GM23338 (cell line): ENCODE data around the gene OGDHL. TPM values are rescaled to one million over a fixed set of nuclear protein-coding genes. Genes with fewer than 3 reads are reported as not detected.

Source experiments
- ATAC-seq: fragments of 200-7000 bp; cut with Tn5 transposase; 3 replicates; pipeline ENCODE4 v1.9.1; 2020
- DNase-seq: peaks from one replicate; pipeline ENCODE4 v3.0.0-alpha.2; 2015; ENCODE audit warnings: low spot score
- H2AFZ ChIP-seq: fragments of 200-600 bp; sonication (generic); 2 replicates; pipeline ENCODE4 v1.8.0; 2016; ENCODE audit warnings: antibody characterized with exemption, mild to moderate bottlenecking, moderate library complexity
- H3F3A ChIP-seq: fragments of 200-600 bp; sonication (generic); replicated peaks from 2 replicates; pipeline ENCODE4 v1.8.0; 2017; ENCODE audit warnings: antibody characterized with exemption, mixed run types, low read depth
- H3K27ac ChIP-seq: fragments of 200-600 bp; sonication (generic); 2 replicates; pipeline ENCODE4 v1.6.1; 2016; ENCODE audit warnings: low read depth
- H3K27me3 ChIP-seq: fragments of 200-600 bp; sonication (generic); 2 replicates; pipeline ENCODE4 v1.8.0; 2016; ENCODE audit warnings: mild to moderate bottlenecking, mixed run types, moderate library complexity; ENCODE audit not compliant: insufficient read depth
- H3K36me3 ChIP-seq: fragments of 200-600 bp; sonication (generic); 2 replicates; pipeline ENCODE4 v1.8.0; 2016; ENCODE audit warnings: mild to moderate bottlenecking; ENCODE audit not compliant: insufficient read depth
- H3K4me1 ChIP-seq: fragments of 200-600 bp; sonication (generic); 2 replicates; pipeline ENCODE4 v1.8.0; 2016; ENCODE audit warnings: mild to moderate bottlenecking, moderate library complexity; ENCODE audit not compliant: insufficient read depth
- H3K4me2 ChIP-seq: fragments of 200-600 bp; sonication (generic); 2 replicates; pipeline ENCODE4 v1.7.1; 2017; ENCODE audit warnings: mixed run types
- H3K4me3 ChIP-seq: fragments of 200-600 bp; sonication (generic); 2 replicates; pipeline ENCODE4 v1.6.1; 2016; ENCODE audit warnings: mixed run types
- H3K79me2 ChIP-seq: fragments of 200-600 bp; sonication (generic); replicated peaks from 2 replicates; pipeline ENCODE4 v1.8.0; 2017; ENCODE audit warnings: mild to moderate bottlenecking; ENCODE audit not compliant: insufficient read depth
- H3K9me2 ChIP-seq: fragments of 200-600 bp; sonication (generic); 2 replicates; pipeline ENCODE4 v1.8.0; 2017; ENCODE audit not compliant: insufficient read depth
- H4K20me1 ChIP-seq: fragments of 200-600 bp; sonication (generic); replicated peaks from 2 replicates; pipeline ENCODE4 v1.8.0; 2017; ENCODE audit warnings: mild to moderate bottlenecking; ENCODE audit not compliant: insufficient read depth
- H3K27ac Mint-ChIP-seq: 2 replicates; pipeline ENCODE4 v1.8.0; 2020; ENCODE audit warnings: inconsistent platforms, mild to moderate bottlenecking, moderate library complexity, mixed read lengths
- H3K27me3 Mint-ChIP-seq: 3 replicates; pipeline ENCODE4 v1.8.0; 2022; ENCODE audit warnings: low read depth, mild to moderate bottlenecking, moderate library complexity, mixed read lengths, inconsistent platforms; ENCODE audit not compliant: insufficient read depth, poor library complexity
- H3K36me3 Mint-ChIP-seq: 3 replicates; pipeline ENCODE4 v1.8.0; 2021; ENCODE audit warnings: low read depth, mild to moderate bottlenecking, inconsistent platforms, moderate library complexity, mixed read lengths
- H3K4me1 Mint-ChIP-seq: 3 replicates; pipeline ENCODE4 v1.8.0; 2020; ENCODE audit warnings: mild to moderate bottlenecking, inconsistent platforms, mixed read lengths
- H3K4me3 Mint-ChIP-seq: 3 replicates; pipeline ENCODE4 v1.8.0; 2021; ENCODE audit warnings: moderate library complexity, mild to moderate bottlenecking, inconsistent platforms, mixed read lengths
- H3K9me3 Mint-ChIP-seq: 3 replicates; pipeline ENCODE4 v1.8.0; 2020; ENCODE audit warnings: moderate library complexity, mild to moderate bottlenecking, inconsistent platforms, mixed read lengths
- CTCF ChIP-seq, 2 experiments: fragments of 200-600 bp in 1 of 2; sonication (generic) in 1 of 2; conservative IDR thresholded peaks; 2 replicates each; pipeline versions ENCODE4 v1.5.1 to v1.6.1; 2016 to 2017; ENCODE audit warnings: antibody characterized with exemption in 2 of 2, low read depth in 2 of 2, mild to moderate bottlenecking in 2 of 2, moderate library complexity in 1 of 2
- ETS1 ChIP-seq: IDR thresholded peaks from 2 replicates; pipeline ENCODE4 v1.6.1; 2016; ENCODE audit warnings: antibody characterized with exemption
- EZH2phosphoT487 ChIP-seq: fragments of 200-600 bp; sonication (generic); IDR thresholded peaks from one replicate; pipeline ENCODE4 v1.8.1; 2018; ENCODE audit warnings: antibody characterized with exemption; ENCODE audit not compliant: unreplicated experiment
- JUNB ChIP-seq: IDR thresholded peaks from one replicate; pipeline ENCODE4 v1.6.1; 2016; ENCODE audit warnings: antibody characterized with exemption; ENCODE audit not compliant: unreplicated experiment
- STAT1 ChIP-seq: IDR thresholded peaks from one replicate; pipeline ENCODE4 v1.6.1; 2016; ENCODE audit warnings: antibody characterized with exemption; ENCODE audit not compliant: unreplicated experiment
- polyA plus RNA-seq: library from polyadenylated mRNA; unstranded; fragments of >200 nt; fragmentation: Nextera tagmentation; extraction: Ambion mirVana; gene quantifications from 2 replicates; pipeline ENCODE4 v1.2.1, GENCODE V29; 2016
- total RNA-seq: library from RNA; depleted of rRNA; stranded (reverse); fragments of >200 nt; shearing (Covaris generic); gene quantifications from 2 replicates; pipeline ENCODE4 v1.2.3, GENCODE V29; 2014

Gene OGDHL
- total and polyA plus RNA-seq, 2 experiments from 2014 or later = 8.3 to 15.5 TPM

- Mint-ChIP-seq H3K4me1 (no peaks in the 10 kb centered on the region), H3K4me3 (no peak overlapping the region), H3K27ac (no peak overlapping the region), H3K9me3 (no peaks in the 10 kb centered on the region), H3K27me3 (peaks cover 6% of the 10 kb centered on the region), H3K36me3 (peaks cover 10% of the 10 kb centered on the region)
- peak; percentile 47 to 59 for TF ChIP-seq CTCF (conservative IDR thresholded peaks at IDR 0.05; ENCODE audit: low read depth in 2 of 2)
- no peak for TF ChIP-seq EZH2phosphoT487
- H3F3A ChIP-seq = no peaks in the 10 kb centered on the region
- peak; percentile 89 for ATAC-seq
- no peaks in the 10 kb centered on the region for H3K79me2 ChIP-seq
- H3K9me2 ChIP-seq = no peaks in the 10 kb centered on the region
- H3K4me3 ChIP-seq = no peak overlapping the region
- no peak overlapping the region for H2AFZ ChIP-seq
- no peak overlapping the region for H3K27ac ChIP-seq
- H3K36me3 ChIP-seq = no peaks in the 10 kb centered on the region
- H4K20me1 ChIP-seq = no peaks in the 10 kb centered on the region
- no peaks in the 10 kb centered on the region for H3K4me1 ChIP-seq
- no peaks in the 10 kb centered on the region for H3K27me3 ChIP-seq
- H3K4me2 ChIP-seq = no peak overlapping the region
- peak; percentile 54 for DNase-seq
Measured at GRCh38 chr10:49744924-49745605, 17.1 kb downstream of the OGDHL start.

GRCh38 chr10:49744091-49744685 is 17.9 kb downstream of the OGDHL start:
- no peak for DNase-seq
- no peaks in the 10 kb centered on the region for H3K4me1 Mint-ChIP-seq

More at GRCh38 chr10:49744091-49744685, 17.9 kb downstream of the OGDHL start:
- H3K9me3 Mint-ChIP-seq = no peaks in the 10 kb centered on the region
- no peaks in the 10 kb centered on the region for H3K79me2 ChIP-seq
- H3K9me2 ChIP-seq = no peaks in the 10 kb centered on the region
- H3K36me3 Mint-ChIP-seq = peaks cover 10% of the 10 kb centered on the region
- peaks cover 7% of the 10 kb centered on the region for H3K27me3 Mint-ChIP-seq
- H3K27ac ChIP-seq = no peak overlapping the region
- H3K27ac Mint-ChIP-seq = no peak overlapping the region
- no peaks in the 10 kb centered on the region for H3K4me1 ChIP-seq
- no peaks in the 10 kb centered on the region for H3F3A ChIP-seq
- H3K36me3 ChIP-seq = no peaks in the 10 kb centered on the region
- ATAC-seq = no peak
- no peak overlapping the region for H2AFZ ChIP-seq
- no peak overlapping the region for H3K4me3 Mint-ChIP-seq
- H3K4me2 ChIP-seq = no peak overlapping the region
- no peaks in the 10 kb centered on the region for H3K27me3 ChIP-seq
- TF ChIP-seq STAT1 (no peak), JUNB (no peak), ETS1 (no peak)
- H4K20me1 ChIP-seq = no peaks in the 10 kb centered on the region
- no peak overlapping the region for H3K4me3 ChIP-seq
